Measurements from ENCODE around the gene LRCH2. TPM values are rescaled to one million over a fixed set of nuclear protein-coding genes. Genes with fewer than 3 reads are reported as not detected.

The LRCH2 gene
- total RNA-seq, 1 experiment from 2014 or later: not detected

- H3K4me3 ChIP-seq: no peak overlapping the region
- intact Hi-C loops (cut with micrococcal nuclease; ENCODE audit: unreplicated experiment): no loop called here
- H3K4me1 ChIP-seq (replicated peaks; ENCODE audit: insufficient read depth): peaks cover 7% of the 10 kb centered on the region; the same call in 1 of the 2 replicates
- H3K36me3 ChIP-seq (ENCODE audit: low read depth): no peaks in the 10 kb centered on the region
- ChIA-PET CTCF (no interaction called here), POLR2A (ENCODE audit: unreplicated experiment) (interaction anchor here (0.6 kb wide), 1 partner anchor 405 kb away, joined by 3 read pairs; no protein-coding TSS in a partner anchor)
- H4K20me1 ChIP-seq (ENCODE audit: insufficient read depth): no peaks in the 10 kb centered on the region
- H3K27me3 ChIP-seq (ENCODE audit: insufficient read depth, low read depth): no peaks in the 10 kb centered on the region
- 0 out of 2 replicates have a peak, but pooled peaks cover 5% of the 10 kb centered on the region for H3F3A ChIP-seq (ENCODE audit: insufficient read depth, low read depth)
- no TSS peak for BruUV-seq (replicated peaks)
- no peak overlapping the region for H3K4me2 ChIP-seq
- no peak overlapping the region for H2AFZ ChIP-seq
- no peak overlapping the region for H3K27ac ChIP-seq
- H3K79me2 ChIP-seq (ENCODE audit: low read depth): no peaks in the 10 kb centered on the region
- H3K9me3 ChIP-seq (ENCODE audit: insufficient read depth, low read depth): no peaks in the 10 kb centered on the region
- H3K9me2 ChIP-seq (ENCODE audit: insufficient read depth): no peaks in the 10 kb centered on the region
- no peak for DNase-seq
- TF ChIP-seq EZH2 (IDR thresholded peaks at IDR 0.05; ENCODE audit: low read depth): no peak
- TF ChIP-seq, protein P1, sequence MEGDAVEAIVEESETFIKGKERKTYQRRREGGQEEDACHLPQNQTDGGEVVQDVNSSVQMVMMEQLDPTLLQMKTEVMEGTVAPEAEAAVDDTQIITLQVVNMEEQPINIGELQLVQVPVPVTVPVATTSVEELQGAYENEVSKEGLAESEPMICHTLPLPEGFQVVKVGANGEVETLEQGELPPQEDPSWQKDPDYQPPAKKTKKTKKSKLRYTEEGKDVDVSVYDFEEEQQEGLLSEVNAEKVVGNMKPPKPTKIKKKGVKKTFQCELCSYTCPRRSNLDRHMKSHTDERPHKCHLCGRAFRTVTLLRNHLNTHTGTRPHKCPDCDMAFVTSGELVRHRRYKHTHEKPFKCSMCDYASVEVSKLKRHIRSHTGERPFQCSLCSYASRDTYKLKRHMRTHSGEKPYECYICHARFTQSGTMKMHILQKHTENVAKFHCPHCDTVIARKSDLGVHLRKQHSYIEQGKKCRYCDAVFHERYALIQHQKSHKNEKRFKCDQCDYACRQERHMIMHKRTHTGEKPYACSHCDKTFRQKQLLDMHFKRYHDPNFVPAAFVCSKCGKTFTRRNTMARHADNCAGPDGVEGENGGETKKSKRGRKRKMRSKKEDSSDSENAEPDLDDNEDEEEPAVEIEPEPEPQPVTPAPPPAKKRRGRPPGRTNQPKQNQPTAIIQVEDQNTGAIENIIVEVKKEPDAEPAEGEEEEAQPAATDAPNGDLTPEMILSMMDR (conservative IDR thresholded peaks at IDR 0.05): no peak
Observed at GRCh38 chrX:115255003-115255402, 21.1 kb upstream of the LRCH2 start.

GRCh38 chrX:115251458-115252233, 17.8 kb upstream of the LRCH2 start:
- H3K9me2 ChIP-seq (ENCODE audit: insufficient read depth): no peaks in the 10 kb centered on the region
- H3K27me3 ChIP-seq (ENCODE audit: insufficient read depth, low read depth): no peaks in the 10 kb centered on the region
- H3K79me2 ChIP-seq (ENCODE audit: low read depth): no peaks in the 10 kb centered on the region
- H3K4me3 ChIP-seq: no peak overlapping the region
- H2AFZ ChIP-seq: no peak overlapping the region
- no TSS peak for BruUV-seq (replicated peaks)
- H3K4me2 ChIP-seq: no peak overlapping the region
- no peak overlapping the region for H3K27ac ChIP-seq
- no peaks in the 10 kb centered on the region for H3K9me3 ChIP-seq (ENCODE audit: insufficient read depth, low read depth)
- TF ChIP-seq, protein P1 (conservative IDR thresholded peaks at IDR 0.05): no peak
- TF ChIP-seq EZH2 (IDR thresholded peaks at IDR 0.05; ENCODE audit: low read depth): no peak
- no peaks in the 10 kb centered on the region for H3K36me3 ChIP-seq (ENCODE audit: low read depth)
- DNase-seq: no peak
- intact Hi-C loops (cut with micrococcal nuclease; ENCODE audit: unreplicated experiment): no loop called here
- POLR2A ChIA-PET (ENCODE audit: unreplicated experiment): no interaction called here
- no peaks in the 10 kb centered on the region for H3K4me1 ChIP-seq (replicated peaks; ENCODE audit: insufficient read depth)
- H3F3A ChIP-seq (ENCODE audit: insufficient read depth, low read depth): no peaks in the 10 kb centered on the region
- CTCF ChIA-PET: no interaction called here
- H4K20me1 ChIP-seq (ENCODE audit: insufficient read depth): no peaks in the 10 kb centered on the region

DNA sequence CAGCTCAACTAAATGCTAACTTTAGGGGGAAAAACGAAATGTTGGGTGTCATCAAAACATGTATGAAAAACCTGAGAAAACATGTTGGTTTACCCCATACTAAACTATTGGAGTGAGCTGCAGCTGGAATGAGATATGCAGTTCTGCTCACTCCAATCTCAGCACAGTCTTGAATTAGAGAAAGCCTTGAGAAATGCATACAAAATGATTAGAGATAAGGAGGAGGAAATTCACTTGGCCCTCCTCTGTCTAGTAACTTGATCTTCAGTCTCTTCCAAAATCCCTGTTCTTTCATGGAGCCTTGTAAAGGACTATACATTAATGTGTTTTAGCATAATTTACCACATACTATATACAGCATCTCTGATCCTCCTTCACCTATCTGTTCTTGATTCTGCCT, 3.2 kb upstream of the LRCH2 start:
- BruUV-seq (replicated peaks): no TSS peak
- Histone ChIP-seq H3K9me2 (ENCODE audit: insufficient read depth) (no peaks in the 10 kb centered on the region; the same call in 1 of the 2 replicates), H3F3A (ENCODE audit: insufficient read depth, low read depth) (no peaks in the 10 kb centered on the region), H3K36me3 (ENCODE audit: low read depth) (no peaks in the 10 kb centered on the region), H2AFZ (no peak overlapping the region), H3K27me3 (ENCODE audit: insufficient read depth, low read depth) (no peaks in the 10 kb centered on the region), H3K27ac (no peak overlapping the region), H3K4me2 (no peak overlapping the region), H3K4me3 (no peak overlapping the region), H3K9me3 (ENCODE audit: insufficient read depth, low read depth) (0 out of 2 replicates have a peak, but pooled peaks cover 2% of the 10 kb centered on the region), H4K20me1 (ENCODE audit: insufficient read depth) (no peaks in the 10 kb centered on the region), H3K79me2 (ENCODE audit: low read depth) (no peaks in the 10 kb centered on the region), H3K4me1 (replicated peaks; ENCODE audit: insufficient read depth) (no peaks in the 10 kb centered on the region)
- CTCF ChIA-PET: no interaction called here
- DNase-seq: no peak
- POLR2A ChIA-PET (ENCODE audit: unreplicated experiment): interaction anchor here (0.7 kb wide), 1 partner anchor 117 kb away, joined by 3 read pairs; no protein-coding TSS in a partner anchor
- TF ChIP-seq, protein P1 (conservative IDR thresholded peaks at IDR 0.05): no peak
- TF ChIP-seq EZH2 (IDR thresholded peaks at IDR 0.05; ENCODE audit: low read depth): no peak
- intact Hi-C loops (cut with micrococcal nuclease; ENCODE audit: unreplicated experiment): no loop called here
